NCI-H1417 (cell line): ENCODE results near the gene LRRFIP1.
"Not testable (repeated sequence)": the region's sequence is repeated elsewhere in the genome, so short reads cannot be mapped to it uniquely, and the experiment has no call there.

Source experiments
- DNase-seq, 3 experiments: peaks; one replicate each; lab custom pipeline; 2025; lab: John Stamatoyannopoulos, UW

Gene LRRFIP1, protein sequence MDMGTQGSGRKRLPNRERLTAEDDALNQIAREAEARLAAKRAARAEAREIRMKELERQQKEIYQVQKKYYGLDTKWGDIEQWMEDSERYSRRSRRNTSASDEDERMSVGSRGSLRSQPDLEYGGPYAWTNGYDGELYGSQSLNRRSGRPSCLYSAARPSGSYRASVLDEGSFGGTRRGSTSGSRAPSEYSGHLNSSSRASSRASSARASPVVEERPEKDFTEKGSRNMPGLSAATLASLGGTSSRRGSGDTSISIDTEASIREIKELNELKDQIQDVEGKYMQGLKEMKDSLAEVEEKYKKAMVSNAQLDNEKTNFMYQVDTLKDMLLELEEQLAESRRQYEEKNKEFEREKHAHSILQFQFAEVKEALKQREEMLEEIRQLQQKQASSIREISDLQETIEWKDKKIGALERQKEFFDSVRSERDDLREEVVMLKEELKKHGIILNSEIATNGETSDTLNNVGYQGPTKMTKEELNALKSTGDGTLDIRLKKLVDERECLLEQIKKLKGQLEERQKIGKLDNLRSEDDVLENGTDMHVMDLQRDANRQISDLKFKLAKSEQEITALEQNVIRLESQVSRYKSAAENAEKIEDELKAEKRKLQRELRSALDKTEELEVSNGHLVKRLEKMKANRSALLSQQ

GRCh38 chr2:237627441-237628246 is at the start of gene LRRFIP1:
LRRFIP1 (plus strand) TSS chr2:237627587; CDS start chr2:237627645, 58 bp downstream.
- peak in 2 of 3 experiments; percentile 54 to 68 for DNase-seq

GRCh38 chr2:237577956-237578870 is 49.2 kb upstream of the LRRFIP1 start:
- no peak for DNase-seq

DNA sequence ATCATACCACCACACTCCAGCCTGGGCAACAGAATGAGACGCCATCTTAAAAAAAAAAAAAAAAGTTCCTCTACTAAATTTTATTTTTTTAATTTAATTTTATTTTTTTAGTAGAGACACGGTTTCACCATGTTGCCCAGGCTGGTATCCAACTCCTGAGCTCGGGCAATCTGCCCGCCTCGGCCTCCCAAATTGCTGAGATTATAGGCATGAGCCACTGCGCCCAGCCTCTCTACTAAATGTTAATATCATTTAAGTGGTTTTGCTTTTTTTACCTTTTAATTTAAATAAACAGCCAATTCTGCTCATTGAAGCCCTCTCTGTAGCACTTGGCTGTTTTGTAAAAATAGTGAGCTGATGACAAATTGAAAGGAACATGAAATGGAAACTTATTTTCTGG is 46.1 kb upstream of the LRRFIP1 start:
- DNase-seq, result no peak

DNA sequence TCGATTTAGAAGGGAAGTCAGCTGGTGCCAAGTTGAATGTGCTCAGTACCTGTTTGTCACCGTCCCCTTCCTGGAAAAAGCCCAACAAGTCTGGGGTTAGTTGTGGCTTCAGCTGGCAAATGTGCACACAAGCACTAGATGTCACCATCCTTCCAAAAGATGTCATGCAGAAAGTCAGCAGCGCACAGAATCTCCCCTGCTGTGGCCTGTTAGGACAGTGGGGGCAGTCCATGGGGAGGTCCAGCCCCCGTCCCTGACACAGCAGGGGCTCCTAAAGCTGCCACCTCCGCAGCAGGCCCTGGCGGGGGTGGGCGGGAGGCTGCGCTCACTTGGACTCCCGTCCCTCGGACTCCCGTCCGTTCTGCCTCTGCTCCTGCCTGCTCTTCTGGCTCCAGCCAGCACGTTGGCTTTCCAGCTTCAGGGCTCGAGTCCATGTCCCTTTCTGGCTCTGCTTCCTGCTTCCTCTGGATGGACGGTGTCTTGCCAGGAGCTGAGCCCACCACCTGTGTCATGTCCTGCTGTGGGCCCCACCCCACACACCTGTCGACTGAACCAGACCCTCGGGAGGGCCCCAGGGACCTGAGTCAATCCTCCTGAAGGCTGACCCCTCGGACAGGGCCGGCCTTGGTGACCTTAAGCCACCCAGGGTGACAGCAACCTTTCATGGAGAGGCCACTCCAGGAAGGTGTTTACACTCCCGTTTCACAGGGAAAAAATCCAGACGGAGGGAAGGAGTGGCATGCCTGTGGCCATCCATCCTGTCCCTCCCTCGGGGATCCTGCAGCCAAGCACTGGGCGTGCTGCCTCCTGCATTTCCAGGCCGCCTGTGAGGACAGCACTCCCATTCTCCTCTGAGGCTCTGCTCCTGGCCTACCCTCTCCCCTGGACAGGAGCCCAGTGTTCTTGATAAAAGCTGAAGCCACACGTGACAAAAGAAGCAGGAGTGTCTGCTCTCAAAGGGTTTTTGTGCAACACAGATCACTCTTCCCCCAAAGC is 45.3 kb upstream of the LRRFIP1 start:
- peak; percentile 33 to 73 (median 41) for DNase-seq

DNA sequence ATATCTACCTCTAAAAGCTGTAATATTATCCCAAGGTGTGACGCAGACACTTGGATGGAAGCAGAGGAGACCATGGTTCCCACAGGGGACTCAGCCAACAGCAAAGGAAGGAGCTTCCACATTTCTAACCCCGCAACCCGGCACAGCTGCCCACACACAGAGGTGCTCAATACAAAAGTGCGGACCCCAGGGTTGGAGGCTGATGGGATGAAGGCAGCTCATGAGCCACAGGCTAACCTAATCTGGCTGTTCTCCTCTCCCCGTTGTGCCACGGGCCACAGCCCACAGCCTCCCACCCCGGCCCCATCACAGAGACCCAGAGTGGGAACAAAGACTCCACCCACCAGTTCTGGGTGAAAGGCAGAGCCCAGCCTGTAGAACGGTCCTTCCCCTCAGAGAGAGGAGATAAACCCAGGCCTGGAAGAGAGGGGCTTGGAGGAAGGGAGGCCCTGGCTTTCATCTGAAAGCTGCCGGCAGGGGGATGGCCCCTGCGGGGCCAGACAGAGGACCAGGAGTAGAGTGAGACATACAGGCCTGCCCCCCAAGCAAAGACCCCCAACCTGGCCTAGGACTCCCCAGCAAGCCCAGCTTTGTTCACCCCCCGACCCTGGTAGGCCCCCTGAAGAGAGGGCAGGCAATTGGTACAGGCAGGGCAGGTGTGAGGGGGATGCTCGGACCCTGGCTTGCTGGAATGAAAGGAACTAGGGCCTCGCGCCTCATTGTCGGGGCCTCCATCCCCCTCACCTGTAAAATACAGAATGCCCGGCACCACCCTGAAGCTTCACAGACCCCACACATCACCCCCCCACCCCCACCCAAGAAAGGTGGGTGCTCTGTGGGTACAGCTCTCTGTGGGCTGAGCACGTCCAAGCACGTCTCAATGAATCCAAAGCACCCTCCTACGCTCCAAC is 43.7 kb upstream of the LRRFIP1 start:
- no peak for DNase-seq

DNA sequence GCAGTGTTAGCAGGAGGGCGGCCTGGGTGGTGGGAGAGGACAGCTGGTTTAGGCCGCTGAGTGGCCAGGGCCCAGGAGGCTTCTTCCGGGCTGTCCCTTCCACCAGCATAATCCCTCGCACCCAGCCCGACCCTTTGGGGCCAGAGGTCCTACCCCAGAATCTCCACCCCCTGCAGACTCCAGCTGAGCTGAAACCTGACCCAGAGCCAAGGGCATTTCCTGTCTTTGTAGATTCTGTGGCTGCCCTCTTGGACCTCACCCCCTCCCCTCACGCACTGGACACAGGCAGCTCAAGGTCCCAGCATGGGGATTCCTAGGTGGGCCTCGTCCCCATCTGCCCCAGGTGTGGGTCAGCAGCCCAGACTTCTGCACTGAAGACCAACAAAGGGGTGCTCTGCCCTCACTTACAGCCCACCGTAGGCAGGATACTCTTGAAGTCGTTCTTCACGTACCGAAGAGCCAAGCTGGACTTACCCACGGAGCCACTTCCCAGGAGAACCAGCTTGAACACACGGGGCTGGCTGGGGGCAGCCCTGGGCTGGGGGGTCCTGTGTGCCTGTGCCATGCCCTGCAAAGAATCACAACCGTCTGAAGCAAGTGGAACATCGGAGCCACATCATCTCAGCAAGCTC is 41.7 kb upstream of the LRRFIP1 start:
- no peak for DNase-seq

DNA sequence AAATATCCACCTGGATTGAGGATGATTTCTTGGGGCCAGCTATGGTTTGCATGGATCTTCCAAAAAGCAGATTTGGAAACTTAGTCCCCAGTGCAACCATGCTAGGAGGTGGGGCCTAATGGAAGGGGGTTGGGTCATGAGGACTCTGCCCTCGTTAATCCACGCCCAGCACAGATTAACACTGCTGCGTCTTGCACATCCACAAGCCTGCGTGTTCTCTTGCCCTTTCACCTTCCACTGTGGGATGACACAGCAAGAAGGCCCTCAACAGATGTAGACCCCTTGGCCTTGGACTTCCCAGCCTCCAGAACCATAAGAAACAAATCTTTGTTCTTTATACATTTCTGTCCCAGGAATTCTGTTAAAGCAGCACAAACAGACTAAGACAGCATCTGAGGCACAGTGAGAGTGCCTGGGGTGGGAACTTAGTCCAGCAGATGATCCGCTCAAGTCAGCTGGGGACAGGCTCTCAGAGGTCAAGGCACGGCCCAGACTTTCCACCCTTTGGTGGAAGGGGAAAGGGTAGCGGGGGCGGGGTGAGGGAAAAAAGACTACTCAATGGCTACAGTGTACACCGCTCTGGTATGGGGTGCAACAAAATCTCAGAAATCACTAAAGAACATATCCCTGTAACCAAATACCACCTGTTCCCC is 39.2 kb upstream of the LRRFIP1 start:
- DNase-seq, result no peak

- DNase-seq, result peak in 2 of 3 experiments; percentile 77 to 85
Measured at GRCh38 chr2:237590272-237591140, 36.9 kb upstream of the LRRFIP1 start, which contains the start of gene RAB17. RAB17 (minus strand) TSS chr2:237590734; CDS start chr2:237586154, 4,580 bp downstream.

- peak in 2 of 3 experiments; percentile 19 to 47 for DNase-seq
Measured at GRCh38 chr2:237591141-237591881, 36.1 kb upstream of the LRRFIP1 start.

- DNase-seq, result no peak
Measured at GRCh38 chr2:237592425-237592980, 34.9 kb upstream of the LRRFIP1 start.

DNA sequence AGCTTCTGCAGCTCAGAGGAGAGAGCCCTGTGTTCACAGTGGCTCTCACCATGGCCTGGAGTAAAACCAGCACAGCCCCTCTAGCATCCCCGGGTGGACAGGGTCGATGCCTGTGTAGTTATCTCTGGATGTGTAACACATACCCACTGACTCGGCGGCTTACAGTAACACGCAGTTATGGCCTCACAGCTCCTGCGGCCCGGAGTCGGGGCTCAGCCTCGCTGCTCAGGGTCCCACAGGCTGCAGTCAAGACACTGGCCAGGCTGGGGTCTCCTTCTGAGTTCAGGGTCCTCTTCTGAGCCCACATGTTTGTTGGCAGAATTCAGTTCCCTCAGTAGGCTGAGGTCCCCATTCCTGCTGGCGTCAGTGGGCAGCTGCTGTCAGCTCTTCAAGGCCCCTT is 34.4 kb upstream of the LRRFIP1 start:
- DNase-seq, result no peak

DNA sequence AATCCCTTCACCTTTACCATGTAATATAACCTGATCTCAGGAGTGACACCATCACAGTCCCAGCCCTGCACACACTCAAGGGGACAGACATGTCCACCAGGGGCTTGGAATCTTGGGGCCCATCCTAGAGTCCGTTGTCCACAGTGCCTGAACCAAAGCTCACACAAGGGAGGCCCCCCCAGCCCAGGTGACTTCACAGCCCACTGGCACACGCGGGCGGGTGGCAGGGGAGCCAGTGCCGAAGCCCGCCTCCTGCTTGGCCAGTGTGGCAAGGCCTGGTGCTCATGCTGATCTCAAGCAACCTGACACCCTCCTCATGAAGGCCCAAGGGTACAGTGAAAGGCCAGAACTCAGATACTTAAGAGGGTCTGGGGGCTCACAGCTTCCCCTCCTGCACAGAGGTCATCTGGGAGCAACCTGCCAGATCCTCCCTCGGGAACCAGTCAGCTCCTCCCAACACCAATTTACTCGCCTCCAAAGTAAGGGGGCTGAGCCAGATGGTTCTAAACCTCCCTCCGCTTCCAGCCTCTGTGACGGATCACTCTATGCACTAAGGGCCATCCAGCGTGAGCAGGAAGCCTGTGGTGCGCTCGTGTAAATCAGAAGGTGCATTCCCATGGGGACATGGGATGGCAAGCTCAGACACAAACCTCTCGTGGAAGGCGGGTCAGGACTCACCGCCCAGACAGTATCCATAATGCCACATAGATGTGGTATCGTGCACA is 33.6 kb upstream of the LRRFIP1 start:
- peak in 1 of 3 experiments; percentile 63 for DNase-seq

DNA sequence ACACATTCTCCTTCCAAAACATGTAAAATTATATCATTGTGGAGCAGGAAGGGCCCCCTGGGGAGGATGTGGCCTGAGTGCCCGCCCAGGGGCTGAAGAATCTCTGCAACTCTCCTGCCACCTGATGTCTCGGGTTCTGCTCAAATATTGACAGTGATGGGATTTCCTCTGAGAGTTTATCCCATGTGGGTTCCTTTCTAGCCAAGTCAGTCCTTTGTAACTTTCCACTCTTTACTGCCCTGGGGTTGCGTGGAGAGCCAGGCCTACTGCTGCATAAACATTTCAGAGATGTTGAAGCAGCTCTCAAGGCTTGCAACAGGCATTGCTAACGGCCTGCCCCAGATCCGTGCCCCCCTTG is 32.9 kb upstream of the LRRFIP1 start:
- DNase-seq, result peak in 1 of 3 experiments; percentile 6

- not testable (repeated sequence) for DNase-seq
Measured at GRCh38 chr2:237595829-237596519, 31.4 kb upstream of the LRRFIP1 start.
